ENCODE measurements around the gene OR52E1. TPM values are rescaled to one million over a fixed set of nuclear protein-coding genes. Genes with fewer than 3 reads are reported as not detected.

OR52E1 gene
- total RNA-seq = not detected
- long read RNA-seq, donor 1 = 0 reads
- long read RNA-seq, donor 2 = 0 reads

GRCh38 chr11:5069272-5069671 is at the start of gene OR52E1:
Gene OR52E1, plus strand, starts transcription at chr11:5069572.
- ATAC-seq (no peak), DNase-seq (no peak)
- intact Hi-C loops (cut with DNase I, micrococcal nuclease) = no loop called here
- TF ChIP-seq CTCF (IDR thresholded peaks at IDR 0.05) = no peak
- H3K36me3 ChIP-seq (ENCODE audit: low read depth) = no peaks in the 10 kb centered on the region
- H3K4me1 ChIP-seq (ENCODE audit: low read depth) = no peaks in the 10 kb centered on the region
- H3K9me3 ChIP-seq = no peaks in the 10 kb centered on the region
- H3K4me3 ChIP-seq = no peak within 1 kb of the TSS

GRCh38 chr11:5021996-5022395 is 47.4 kb upstream of the OR52E1 start:
- Histone ChIP-seq H3K4me3 (no peak overlapping the region), H3K9me3 (peaks cover 6% of the 10 kb centered on the region), H3K36me3 (ENCODE audit: low read depth) (no peaks in the 10 kb centered on the region), H3K4me1 (ENCODE audit: low read depth) (no peaks in the 10 kb centered on the region)
- intact Hi-C loops (cut with DNase I, micrococcal nuclease) = no loop called here
- no peak for DNase-seq
- ATAC-seq = no peak
- TF ChIP-seq CTCF (IDR thresholded peaks at IDR 0.05) = no peak

- Histone ChIP-seq H3K4me1 (ENCODE audit: low read depth) (no peaks in the 10 kb centered on the region), H3K4me3 (no peak overlapping the region), H3K9me3 (no peaks in the 10 kb centered on the region), H3K36me3 (ENCODE audit: low read depth) (no peaks in the 10 kb centered on the region)
- intact Hi-C loops (cut with DNase I, micrococcal nuclease) = no loop called here
- ATAC-seq = no peak
- no peak for DNase-seq
- TF ChIP-seq CTCF (IDR thresholded peaks at IDR 0.05) = no peak
Measured at GRCh38 chr11:5036669-5037068, 32.7 kb upstream of the OR52E1 start.

- TF ChIP-seq CTCF (IDR thresholded peaks at IDR 0.05) = no peak
Measured at GRCh38 chr11:5037926-5038325, 31.4 kb upstream of the OR52E1 start.

GRCh38 chr11:5038341-5038740 is 31.0 kb upstream of the OR52E1 start:
- DNase-seq (no peak), ATAC-seq (no peak)
- Histone ChIP-seq H3K4me3 (no peak overlapping the region), H3K4me1 (ENCODE audit: low read depth) (no peaks in the 10 kb centered on the region), H3K9me3 (no peaks in the 10 kb centered on the region), H3K36me3 (ENCODE audit: low read depth) (no peaks in the 10 kb centered on the region)
- intact Hi-C loops (cut with DNase I, micrococcal nuclease) = no loop called here
- TF ChIP-seq CTCF (IDR thresholded peaks at IDR 0.05) = no peak

More at GRCh38 chr11:5037926-5038325, 31.4 kb upstream of the OR52E1 start:
- Histone ChIP-seq H3K9me3 (no peaks in the 10 kb centered on the region), H3K4me3 (no peak overlapping the region), H3K36me3 (ENCODE audit: low read depth) (no peaks in the 10 kb centered on the region), H3K4me1 (ENCODE audit: low read depth) (no peaks in the 10 kb centered on the region)
- DNase-seq (no peak), ATAC-seq (no peak)
- intact Hi-C loops (cut with DNase I, micrococcal nuclease) = no loop called here

- H3K4me1 ChIP-seq (ENCODE audit: low read depth) = no peaks in the 10 kb centered on the region
- no peaks in the 10 kb centered on the region for H3K36me3 ChIP-seq (ENCODE audit: low read depth)
- H3K4me3 ChIP-seq = no peak overlapping the region
- DNase-seq (no peak), ATAC-seq (no peak)
- no peaks in the 10 kb centered on the region for H3K9me3 ChIP-seq
- intact Hi-C loops (cut with DNase I, micrococcal nuclease) = no loop called here
- no peak for TF ChIP-seq CTCF (IDR thresholded peaks at IDR 0.05)
Measured at GRCh38 chr11:5040876-5041275, 28.5 kb upstream of the OR52E1 start.
